ENCODE measurements around the gene TYRO3.

Gene TYRO3

DNA sequence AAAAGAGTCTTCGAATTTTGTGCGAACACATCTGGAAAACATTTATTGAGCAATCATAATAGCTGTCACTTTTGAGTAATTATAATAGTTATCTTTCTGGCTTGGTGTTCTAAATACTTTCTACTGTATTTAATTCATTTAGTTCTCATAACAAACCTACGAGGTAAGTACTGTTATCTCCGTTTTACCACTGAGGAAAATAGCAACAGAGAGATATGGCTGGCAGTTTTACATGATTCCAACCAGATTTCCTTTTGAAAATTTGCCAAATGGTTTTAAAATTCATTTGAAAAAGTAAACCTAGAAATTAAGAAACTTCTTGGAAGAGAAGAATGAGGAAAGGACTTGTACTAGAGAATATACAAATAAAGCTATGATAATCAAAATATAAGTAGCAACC lies 63.9 kb downstream of the TYRO3 start:
- FAIRE-seq (no peak), DNase-seq (ENCODE audit: insufficient read length, low spot score) (no peak)
- TF ChIP-seq POLR2A (IDR thresholded peaks at IDR 0.05; ENCODE audit: low read depth, low read length): no peak

DNA sequence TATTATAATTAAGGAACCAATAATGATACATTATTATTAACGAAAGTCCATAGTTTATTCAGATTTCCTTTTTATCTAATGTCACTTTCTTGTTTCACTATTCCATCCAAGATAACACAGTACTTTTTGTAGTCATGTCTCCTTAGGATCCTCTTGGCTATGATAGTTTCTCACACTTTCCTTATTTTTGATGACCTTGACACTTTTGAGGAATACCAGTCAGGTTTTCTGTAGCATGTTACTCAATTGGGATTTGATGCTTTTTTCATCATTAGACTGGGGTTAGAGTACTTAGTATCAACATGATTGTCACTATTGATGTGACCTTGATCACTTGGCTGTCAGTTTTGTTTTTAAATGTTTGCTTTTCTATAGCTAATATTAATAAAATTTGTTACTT lies 68.2 kb downstream of the TYRO3 start:
- FAIRE-seq (no peak), DNase-seq (ENCODE audit: insufficient read length, low spot score) (no peak)
- TF ChIP-seq POLR2A (IDR thresholded peaks at IDR 0.05; ENCODE audit: low read depth, low read length): no peak

DNA sequence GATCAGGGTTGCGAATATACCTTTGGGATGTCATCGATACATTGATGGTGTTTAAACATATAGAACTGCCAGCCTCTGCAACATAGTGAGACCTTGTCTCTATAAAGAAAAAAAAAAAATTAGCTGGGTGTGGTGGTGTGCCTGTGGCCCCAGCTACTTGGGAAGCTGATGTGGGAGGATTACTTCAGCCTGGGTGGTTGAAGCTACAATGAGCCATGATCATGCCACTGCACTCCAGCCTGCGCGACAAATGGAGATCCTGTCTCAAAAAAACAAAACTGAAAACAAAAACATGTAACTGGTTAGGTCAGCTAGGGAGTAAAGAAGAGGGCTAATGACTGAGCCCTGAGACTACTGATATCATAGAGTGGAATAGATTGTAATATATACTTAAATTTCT lies 70.5 kb downstream of the TYRO3 start:
- no peak for TF ChIP-seq POLR2A (IDR thresholded peaks at IDR 0.05; ENCODE audit: low read depth, low read length)
- no peak for DNase-seq (ENCODE audit: insufficient read length, low spot score)
- FAIRE-seq: peak; percentile 57

DNA sequence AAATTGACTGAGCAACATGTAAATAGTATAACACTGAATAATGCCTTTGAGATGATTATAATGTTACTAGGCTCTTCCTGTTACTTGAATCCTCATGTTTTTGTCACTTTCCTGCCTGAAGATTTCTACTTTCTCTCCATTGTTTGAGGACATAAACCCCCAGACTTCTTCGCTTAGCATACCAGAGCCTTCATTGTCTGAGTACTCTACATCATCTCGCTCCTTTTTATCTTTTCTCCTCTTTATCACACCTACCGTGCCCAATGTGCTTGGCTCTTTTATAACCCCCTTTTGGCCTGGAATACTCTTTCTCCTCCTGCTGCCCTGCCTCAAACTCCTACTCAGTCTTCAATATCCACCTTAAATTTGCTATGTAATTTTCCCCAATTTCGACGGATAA lies 70.9 kb downstream of the TYRO3 start:
- no peak for TF ChIP-seq POLR2A (IDR thresholded peaks at IDR 0.05; ENCODE audit: low read depth, low read length)
- FAIRE-seq: no peak
- DNase-seq (ENCODE audit: insufficient read length, low spot score): no peak

DNA sequence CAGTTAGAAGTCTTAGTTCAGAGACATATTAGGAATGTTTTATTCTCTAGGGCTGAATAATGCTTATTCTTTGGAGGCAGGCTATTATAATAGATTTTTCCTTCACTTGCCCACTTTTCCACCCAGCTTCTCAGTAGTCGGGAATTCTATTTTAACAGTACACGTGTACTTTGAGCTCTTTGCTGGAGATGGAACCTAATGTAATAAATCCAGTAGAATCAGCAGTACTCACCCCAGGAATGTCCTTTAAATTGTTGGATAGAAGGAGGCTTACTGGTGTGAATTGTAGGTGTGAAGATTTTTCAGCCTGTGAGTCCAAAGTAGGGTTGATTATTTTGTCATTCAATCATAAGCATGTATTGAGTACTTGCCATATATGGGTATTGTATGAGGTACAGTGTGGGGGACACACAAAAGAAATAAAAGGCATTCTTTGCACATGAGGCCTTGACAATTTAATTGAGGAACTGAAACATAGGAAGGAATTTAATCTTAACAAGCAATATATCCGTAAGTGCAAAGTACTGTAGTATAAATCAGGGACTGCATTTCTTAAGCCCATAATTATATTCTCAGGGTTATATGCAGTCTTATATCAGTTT lies 71.7 kb downstream of the TYRO3 start:
- FAIRE-seq: no peak
- DNase-seq (ENCODE audit: insufficient read length, low spot score): no peak
- TF ChIP-seq POLR2A (IDR thresholded peaks at IDR 0.05; ENCODE audit: low read depth, low read length): no peak

DNA sequence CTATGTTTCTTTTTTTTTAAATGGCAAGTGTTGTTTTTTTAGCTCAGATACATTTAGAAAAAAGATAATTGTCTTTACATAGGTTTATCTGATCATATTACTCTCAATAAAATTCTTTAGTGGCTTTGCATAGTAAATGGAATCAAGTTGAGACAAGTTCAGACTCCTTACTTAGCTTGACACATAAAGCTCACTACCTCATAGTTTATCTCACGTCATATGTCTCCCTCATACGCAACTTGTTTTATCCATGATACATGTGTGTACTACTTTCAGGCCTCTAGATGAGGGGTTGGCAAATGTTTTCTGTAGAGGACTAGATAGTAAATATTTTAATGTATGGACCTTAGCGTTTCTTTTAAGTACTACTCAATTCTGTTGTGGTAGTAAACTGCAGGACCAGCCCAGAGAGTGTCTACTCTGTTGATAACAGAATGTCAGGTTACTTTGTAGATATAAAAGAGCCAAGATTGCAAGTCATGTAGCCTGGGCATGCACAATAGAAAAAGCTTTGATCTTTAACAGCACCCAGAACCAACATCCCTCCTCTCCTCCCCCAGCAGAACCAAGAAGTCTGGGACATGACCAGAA lies 73.0 kb downstream of the TYRO3 start:
- no peak for TF ChIP-seq POLR2A (IDR thresholded peaks at IDR 0.05; ENCODE audit: low read depth, low read length)
- DNase-seq (ENCODE audit: insufficient read length, low spot score) (no peak), FAIRE-seq (no peak)

All from H54 (cell line).